Activated CD8-positive, alpha-beta memory T cell treated with anti-CD3 and anti-CD28 coated beads, Interleukin-2, amount 50 U/mL, for 48 hours (primary cell): ENCODE data around the gene ENOX1.
"Not testable (repeated sequence)": the region's sequence is repeated elsewhere in the genome, so short reads cannot be mapped to it uniquely, and the experiment has no call there.

ENCODE experiments used
- DNase-seq: peaks from one replicate; pipeline ENCODE4 v3.0.0-alpha.2; 2020

Gene ENOX1

GRCh38 chr13:43180036-43180660 lies 606.6 kb downstream of the ENOX1 start:
- DNase-seq = no peak

- DNase-seq = no peak
These were observed 615.3 kb downstream of the ENOX1 start for GRCh38 chr13:43171489-43171888.

DNA sequence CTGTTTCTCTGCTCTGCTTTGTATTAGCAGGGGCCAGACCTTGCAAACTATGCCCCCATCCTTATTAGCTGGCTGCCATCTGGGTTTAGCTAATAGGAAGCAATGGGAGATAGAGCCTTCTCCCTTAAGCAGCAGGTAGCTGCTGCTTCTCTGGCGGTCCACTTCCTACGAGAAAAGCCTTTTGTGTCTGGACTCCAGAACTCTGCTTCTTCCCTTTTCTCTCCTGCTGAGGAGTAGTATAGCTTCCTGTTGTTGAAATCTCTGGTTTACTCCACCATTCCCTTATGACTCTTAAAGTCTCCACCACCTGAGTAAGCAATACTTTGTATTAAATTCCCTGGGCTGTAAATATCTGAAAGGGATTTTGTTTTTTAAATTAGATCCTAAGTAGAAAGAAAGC lies 616.3 kb downstream of the ENOX1 start:
- DNase-seq = no peak

- DNase-seq = not testable (repeated sequence)
These were observed 618.3 kb downstream of the ENOX1 start for GRCh38 chr13:43168434-43168833.

GRCh38 chr13:43167731-43168130 lies 619.0 kb downstream of the ENOX1 start:
- no peak for DNase-seq

GRCh38 chr13:43166644-43167457 lies 619.9 kb downstream of the ENOX1 start:
- no peak for DNase-seq
